Spleen (tissue), 10 donors: ENCODE measurements around the gene HYAL2. TPM values are rescaled to one million over a fixed set of nuclear protein-coding genes. Genes with fewer than 3 reads are reported as not detected.

Source experiments
- polyA plus RNA-seq, 3 donors: library from polyadenylated mRNA; stranded (reverse); fragments of 200-250 nt; gene quantifications; one replicate each; pipeline ENCODE4 v1.2.1, GENCODE V29; 2013
- total RNA-seq, 7 donors: library from RNA; depleted of rRNA in 3 of 7; stranded (reverse); fragments of >200 nt in 3 of 7; fragmentation: NEBNext Ultra II Directional in 4 of 7; extraction: Animal tissue kit (Norgen Biotek cat#: 25700) in 4 of 7; gene quantifications; one replicate each; pipeline versions ENCODE4 v1.1.0 to v1.2.1, GENCODE V29; 2016 to 2021
- donor health status: healthy with polysubstance abuse.
- donor health status: DM: no; HTN: no; CAD: no; lungs with moderate emphysema.
- donor health status: DM: no; HTN: no; CAD: no.
- donor health status: Bipolar disorder and iron deficiency.
- donor health status: healthy.
- donor health status: DM: no; HTN: no; CAD: no.
- donor health status: DM: yes; HTN: yes; CAD: no.

Gene HYAL2
- total and polyA plus RNA-seq, 10 donors = 108 to 746 (median 322) TPM

Other genes starting within 250 kb of the HYAL2 start
- 100 to 1,000 TPM; 196 to 381 (median 263) TPM for gene RBM5, start 233.8 kb downstream of the HYAL2 start, total RNA-seq
- 100 to 1,000 TPM in 2 of 3 donors, 10 to 100 TPM in 1; 79.2 to 190 (median 149) TPM for gene RBM5, start 233.8 kb downstream of the HYAL2 start, polyA plus RNA-seq
- gene SEMA3F, start 167.4 kb downstream of the HYAL2 start, total RNA-seq = 100 to 1,000 TPM in 3 of 7 donors, 10 to 100 TPM in 4; 56.1 to 205 (median 98.8) TPM
- 10 to 100 TPM; 16.9 to 34.2 (median 31.7) TPM for gene SEMA3F, start 167.4 kb downstream of the HYAL2 start, polyA plus RNA-seq
- under 1 TPM in 2 of 7 donors, not detected in 5; 0.18 to 0.44 TPM for gene GNAT1, start 131.1 kb downstream of the HYAL2 start, total RNA-seq
- under 1 TPM in 1 of 3 donors, not detected in 2; 0.05 TPM for gene GNAT1, start 131.1 kb downstream of the HYAL2 start, polyA plus RNA-seq
- gene SLC38A3, start 117.5 kb downstream of the HYAL2 start, total RNA-seq = not detected
- gene SLC38A3, start 117.5 kb downstream of the HYAL2 start, polyA plus RNA-seq = under 1 TPM in 2 of 3 donors, not detected in 1; 0.02 to 0.07 TPM
- gene GNAI2, start 86.5 kb downstream of the HYAL2 start, total RNA-seq = 100 to 1,000 TPM; 276 to 466 (median 385) TPM
- gene GNAI2, start 86.5 kb downstream of the HYAL2 start, polyA plus RNA-seq = 100 to 1,000 TPM; 147 to 232 (median 170) TPM
- gene SEMA3B, start 53.6 kb downstream of the HYAL2 start, total RNA-seq = 10 to 100 TPM in 1 of 7 donors, 1 to 10 TPM in 6; 2.2 to 13.9 (median 4.5) TPM
- 10 to 100 TPM in 1 of 3 donors, 1 to 10 TPM in 2; 2.7 to 14.5 (median 3.4) TPM for gene SEMA3B, start 53.6 kb downstream of the HYAL2 start, polyA plus RNA-seq
- under 1 TPM in 1 of 7 donors, not detected in 6; 0.46 TPM for gene LSMEM2, start 43.7 kb downstream of the HYAL2 start, total RNA-seq
- under 1 TPM; 0.06 to 0.29 (median 0.20) TPM for gene LSMEM2, start 43.7 kb downstream of the HYAL2 start, polyA plus RNA-seq
- gene IFRD2, start 30.3 kb downstream of the HYAL2 start, total RNA-seq = 10 to 100 TPM; 40.2 to 67.6 (median 48.0) TPM
- 10 to 100 TPM; 58.4 to 76.7 (median 74.8) TPM for gene IFRD2, start 30.3 kb downstream of the HYAL2 start, polyA plus RNA-seq
- gene HYAL3, start 23.3 kb downstream of the HYAL2 start, total RNA-seq = 1 to 10 TPM in 6 of 7 donors, under 1 TPM in 1; 0.73 to 3.8 (median 2.7) TPM
- gene HYAL3, start 23.3 kb downstream of the HYAL2 start, polyA plus RNA-seq = 1 to 10 TPM; 1.4 to 2.4 (median 2.1) TPM
- gene NAA80, start 23.3 kb downstream of the HYAL2 start, total RNA-seq = 10 to 100 TPM in 6 of 7 donors, 1 to 10 TPM in 1; 7.8 to 15.1 (median 11.8) TPM
- gene NAA80, start 23.3 kb downstream of the HYAL2 start, polyA plus RNA-seq = 10 to 100 TPM; 12.4 to 15.5 (median 15.2) TPM
- 100 to 1,000 TPM in 5 of 7 donors, 10 to 100 TPM in 2; 46.8 to 172 (median 122) TPM for gene HYAL1, start 19.2 kb downstream of the HYAL2 start, total RNA-seq
- 10 to 100 TPM; 18.2 to 49.4 (median 46.6) TPM for gene HYAL1, start 19.2 kb downstream of the HYAL2 start, polyA plus RNA-seq
- 10 to 100 TPM; 19.4 to 33.6 (median 24.4) TPM for gene TUSC2, start 5.5 kb upstream of the HYAL2 start, total RNA-seq
- gene TUSC2, start 5.5 kb upstream of the HYAL2 start, polyA plus RNA-seq = 10 to 100 TPM; 20.6 to 36.5 (median 34.4) TPM
- 100 to 1,000 TPM in 1 of 7 donors, 10 to 100 TPM in 6; 48.3 to 113 (median 63.3) TPM for gene RASSF1, start 18.1 kb upstream of the HYAL2 start, total RNA-seq
- 10 to 100 TPM; 59.3 to 83.7 (median 81.4) TPM for gene RASSF1, start 18.1 kb upstream of the HYAL2 start, polyA plus RNA-seq
- gene ZMYND10, start 23.0 kb upstream of the HYAL2 start, total RNA-seq = 1 to 10 TPM in 3 of 7 donors, under 1 TPM in 3, not detected in 1; 0.60 to 2.2 (median 1.1) TPM
- gene ZMYND10, start 23.0 kb upstream of the HYAL2 start, polyA plus RNA-seq = 1 to 10 TPM in 2 of 3 donors, under 1 TPM in 1; 0.56 to 2.1 (median 1.6) TPM
- gene NPRL2, start 28.0 kb upstream of the HYAL2 start, total RNA-seq = 10 to 100 TPM; 17.8 to 31.2 (median 22.7) TPM
- 10 to 100 TPM; 22.1 to 28.2 (median 23.0) TPM for gene NPRL2, start 28.0 kb upstream of the HYAL2 start, polyA plus RNA-seq
- gene CYB561D2, start 28.1 kb upstream of the HYAL2 start, total RNA-seq = 10 to 100 TPM; 18.7 to 33.7 (median 24.9) TPM
- gene CYB561D2, start 28.1 kb upstream of the HYAL2 start, polyA plus RNA-seq = 10 to 100 TPM; 26.8 to 35.2 (median 27.2) TPM
- 10 to 100 TPM; 22.6 to 49.2 (median 35.1) TPM for gene TMEM115, start 36.8 kb upstream of the HYAL2 start, total RNA-seq
- gene TMEM115, start 36.8 kb upstream of the HYAL2 start, polyA plus RNA-seq = 10 to 100 TPM; 14.0 to 22.1 (median 17.2) TPM
- gene CACNA2D2, start 180.9 kb upstream of the HYAL2 start, total RNA-seq = 1 to 10 TPM in 6 of 7 donors, under 1 TPM in 1; 0.85 to 3.2 (median 1.4) TPM
- under 1 TPM; 0.24 to 0.64 (median 0.26) TPM for gene CACNA2D2, start 180.9 kb upstream of the HYAL2 start, polyA plus RNA-seq
- 10 to 100 TPM in 1 of 7 donors, 1 to 10 TPM in 6; 3.2 to 12.2 (median 5.8) TPM for gene C3orf18, start 245.0 kb upstream of the HYAL2 start, total RNA-seq
- gene C3orf18, start 245.0 kb upstream of the HYAL2 start, polyA plus RNA-seq = 1 to 10 TPM; 2.3 to 4.6 (median 3.5) TPM
- 10 to 100 TPM in 6 of 7 donors, 1 to 10 TPM in 1; 7.6 to 22.5 (median 18.9) TPM for gene HEMK1, start 246.8 kb upstream of the HYAL2 start, total RNA-seq
- 10 to 100 TPM; 25.1 to 45.2 (median 41.1) TPM for gene HEMK1, start 246.8 kb upstream of the HYAL2 start, polyA plus RNA-seq